PC-3 (cell line): ENCODE data around the gene FBXW7. TPM values are rescaled to one million over a fixed set of nuclear protein-coding genes. Genes with fewer than 3 reads are reported as not detected.

Experiments
- ATAC-seq: fragments of 200-7000 bp; cut with Tn5 transposase; 2 replicates; pipeline ENCODE4 v1.9.1; 2020; ENCODE audit warnings: mild to moderate bottlenecking, moderate library complexity
- BruUV-seq: library from RNA; stranded (reverse); fragments of 400-500 nt; replicated peaks from 2 replicates; lab custom pipeline; 2021; lab: Mats Ljungman, UMichigan
- CTCF ChIA-PET: fragments of 300-600 bp; sonication (Branson Sonifier 250); formaldehyde crosslinking; loops from one replicate; lab custom pipeline; 2022; ENCODE audit warnings: antibody characterized with exemption; lab: Charles Lee
- POLR2A ChIA-PET: fragments of 300-600 bp; sonication (Branson Sonifier 250); formaldehyde crosslinking; loops from one replicate; lab custom pipeline; 2022; ENCODE audit warnings: antibody characterized with exemption; ENCODE audit not compliant: unreplicated experiment; lab: Charles Lee
- DNase-seq: peaks from one replicate; pipeline ENCODE4 v3.0.0-alpha.2; 2015
- H2AFZ ChIP-seq: fragments of 300-600 bp; sonication (generic); 2 replicates; pipeline ENCODE4 v1.6.0; 2016; ENCODE audit warnings: antibody characterized with exemption, low read length
- H3F3A ChIP-seq: fragments of 300-600 bp; sonication (generic); one replicate; pipeline ENCODE4 v1.6.0; 2017; ENCODE audit warnings: antibody characterized with exemption, low read length, control low read depth, mild to moderate bottlenecking; ENCODE audit not compliant: unreplicated experiment
- H3K27ac ChIP-seq: fragments of 300-600 bp; sonication (generic); 2 replicates; pipeline ENCODE4 v1.5.1; 2016; ENCODE audit warnings: mild to moderate bottlenecking, low read length
- H3K27me3 ChIP-seq: fragments of 300-600 bp; sonication (generic); 2 replicates; pipeline ENCODE4 v1.6.1; 2016; ENCODE audit warnings: low read length, mixed read lengths
- H3K36me3 ChIP-seq: fragments of 300-600 bp; sonication (generic); 2 replicates; pipeline ENCODE4 v1.6.1; 2016; ENCODE audit warnings: low read depth, mixed run types, low read length, mixed read lengths
- H3K4me1 ChIP-seq: fragments of 300-600 bp; sonication (generic); 2 replicates; pipeline ENCODE4 v1.5.1; 2016; ENCODE audit warnings: low read length; ENCODE audit not compliant: insufficient read depth
- H3K4me2 ChIP-seq: fragments of 300-600 bp; sonication (generic); 2 replicates; pipeline ENCODE4 v1.6.0; 2016; ENCODE audit warnings: low read length
- H3K4me3 ChIP-seq: fragments of 300-600 bp; sonication (generic); 2 replicates; pipeline ENCODE4 v1.5.1; 2016; ENCODE audit warnings: mild to moderate bottlenecking, low read length, mixed read lengths
- H3K79me2 ChIP-seq: fragments of 300-600 bp; sonication (generic); 2 replicates; pipeline ENCODE4 v1.6.1; 2017; ENCODE audit warnings: low read length, mixed read lengths
- H3K9ac ChIP-seq: fragments of 300-600 bp; sonication (generic); 2 replicates; pipeline ENCODE4 v1.6.0; 2016; ENCODE audit warnings: mild to moderate bottlenecking, low read length
- H3K9me2 ChIP-seq: fragments of 300-600 bp; sonication (generic); replicated peaks from 2 replicates; pipeline ENCODE4 v1.6.1; 2016; ENCODE audit warnings: mixed run types, low read length, mixed read lengths
- H3K9me3 ChIP-seq: fragments of 300-600 bp; sonication (generic); 2 replicates; pipeline ENCODE4 v1.6.1; 2016; ENCODE audit warnings: low read length, mixed read lengths
- H4K20me1 ChIP-seq: fragments of 300-600 bp; sonication (generic); 2 replicates; pipeline ENCODE4 v1.6.1; 2016; ENCODE audit warnings: low read length, mixed read lengths
- EZH2 ChIP-seq: fragments of 300-600 bp; sonication (generic); IDR thresholded peaks from one replicate; pipeline ENCODE4 v1.6.1; 2017; ENCODE audit warnings: antibody characterized with exemption, mild to moderate bottlenecking, low read length; ENCODE audit not compliant: unreplicated experiment
- EZH2phosphoT487 ChIP-seq: fragments of 300-600 bp; sonication (generic); IDR thresholded peaks from 2 replicates; pipeline ENCODE4 v1.6.1; 2018; ENCODE audit warnings: mild to moderate bottlenecking, antibody characterized with exemption, low read length, borderline replicate concordance
- intact Hi-C: fragments of 100-400 bp; cut with micrococcal nuclease; formaldehyde crosslinking; loops from 2 replicates; pipeline ENCODE4 v1.9.0; 2023
- total RNA-seq: library from RNA; depleted of rRNA; stranded (reverse); fragments of >200 nt; gene quantifications from 2 replicates; pipeline ENCODE4 v1.2.3, GENCODE V29; 2014
- TF ChIP-seq, protein P1 (sequence below): fragments of 300-600 bp; sonication (generic); conservative IDR thresholded peaks from 2 replicates; pipeline ENCODE4 v1.5.1; 2017; ENCODE audit warnings: antibody characterized with exemption, low read depth, mild to moderate bottlenecking, low read length

Gene FBXW7
- total RNA-seq, 1 experiment from 2014 or later = 24.3 TPM

DNA sequence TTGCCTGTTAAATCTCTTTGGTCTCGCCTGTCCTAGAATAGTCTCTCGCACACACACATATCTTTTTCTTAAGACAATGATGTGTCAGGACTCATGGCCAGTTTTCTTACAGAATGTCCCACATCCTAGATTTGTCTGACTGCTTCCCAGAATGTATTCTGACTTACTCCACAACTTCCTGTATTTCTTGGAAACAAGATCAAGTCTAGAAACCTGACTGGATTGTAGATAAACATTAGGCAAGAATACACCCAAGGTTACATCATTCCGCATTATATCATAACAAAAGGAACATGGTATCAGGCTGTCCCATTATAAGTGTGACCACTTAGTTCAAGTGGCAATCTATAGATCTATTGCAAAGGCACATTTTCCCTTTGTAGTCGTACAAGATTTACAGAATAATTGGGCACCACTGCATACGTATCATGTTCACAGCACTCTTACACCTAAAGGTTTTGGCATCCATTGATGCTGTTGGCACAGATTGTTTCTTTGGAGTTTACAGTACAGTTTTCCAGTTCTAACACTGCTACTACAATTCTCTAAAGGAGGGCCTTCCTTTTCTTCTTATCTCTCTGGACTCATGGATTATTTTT is 56.4 kb downstream of the FBXW7 start:
- no peaks in the 10 kb centered on the region for H3K9me2 ChIP-seq
- H3K36me3 ChIP-seq = no peaks in the 10 kb centered on the region
- H3K4me3 ChIP-seq = no peak overlapping the region
- intact Hi-C loops = no loop called here
- BruUV-seq = no TSS peak
- POLR2A ChIA-PET = no interaction called here
- no peak overlapping the region for H3K4me2 ChIP-seq
- H4K20me1 ChIP-seq = peaks cover 4% of the 10 kb centered on the region; the same call in 1 of the 2 replicates
- CTCF ChIA-PET = no interaction called here
- no peaks in the 10 kb centered on the region for H3K27me3 ChIP-seq
- no peak overlapping the region for H2AFZ ChIP-seq
- H3K9me3 ChIP-seq = no peaks in the 10 kb centered on the region
- H3K27ac ChIP-seq = no peak overlapping the region
- ATAC-seq (no peak), DNase-seq (no peak)
- TF ChIP-seq, protein P1, sequence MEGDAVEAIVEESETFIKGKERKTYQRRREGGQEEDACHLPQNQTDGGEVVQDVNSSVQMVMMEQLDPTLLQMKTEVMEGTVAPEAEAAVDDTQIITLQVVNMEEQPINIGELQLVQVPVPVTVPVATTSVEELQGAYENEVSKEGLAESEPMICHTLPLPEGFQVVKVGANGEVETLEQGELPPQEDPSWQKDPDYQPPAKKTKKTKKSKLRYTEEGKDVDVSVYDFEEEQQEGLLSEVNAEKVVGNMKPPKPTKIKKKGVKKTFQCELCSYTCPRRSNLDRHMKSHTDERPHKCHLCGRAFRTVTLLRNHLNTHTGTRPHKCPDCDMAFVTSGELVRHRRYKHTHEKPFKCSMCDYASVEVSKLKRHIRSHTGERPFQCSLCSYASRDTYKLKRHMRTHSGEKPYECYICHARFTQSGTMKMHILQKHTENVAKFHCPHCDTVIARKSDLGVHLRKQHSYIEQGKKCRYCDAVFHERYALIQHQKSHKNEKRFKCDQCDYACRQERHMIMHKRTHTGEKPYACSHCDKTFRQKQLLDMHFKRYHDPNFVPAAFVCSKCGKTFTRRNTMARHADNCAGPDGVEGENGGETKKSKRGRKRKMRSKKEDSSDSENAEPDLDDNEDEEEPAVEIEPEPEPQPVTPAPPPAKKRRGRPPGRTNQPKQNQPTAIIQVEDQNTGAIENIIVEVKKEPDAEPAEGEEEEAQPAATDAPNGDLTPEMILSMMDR = no peak
- TF ChIP-seq EZH2 (no peak), EZH2phosphoT487 (no peak)
- peaks cover 18% of the 10 kb centered on the region for H3K4me1 ChIP-seq
- no peak overlapping the region for H3K9ac ChIP-seq
- no peaks in the 10 kb centered on the region for H3F3A ChIP-seq
- H3K79me2 ChIP-seq = peaks cover 68% of the 10 kb centered on the region

DNA sequence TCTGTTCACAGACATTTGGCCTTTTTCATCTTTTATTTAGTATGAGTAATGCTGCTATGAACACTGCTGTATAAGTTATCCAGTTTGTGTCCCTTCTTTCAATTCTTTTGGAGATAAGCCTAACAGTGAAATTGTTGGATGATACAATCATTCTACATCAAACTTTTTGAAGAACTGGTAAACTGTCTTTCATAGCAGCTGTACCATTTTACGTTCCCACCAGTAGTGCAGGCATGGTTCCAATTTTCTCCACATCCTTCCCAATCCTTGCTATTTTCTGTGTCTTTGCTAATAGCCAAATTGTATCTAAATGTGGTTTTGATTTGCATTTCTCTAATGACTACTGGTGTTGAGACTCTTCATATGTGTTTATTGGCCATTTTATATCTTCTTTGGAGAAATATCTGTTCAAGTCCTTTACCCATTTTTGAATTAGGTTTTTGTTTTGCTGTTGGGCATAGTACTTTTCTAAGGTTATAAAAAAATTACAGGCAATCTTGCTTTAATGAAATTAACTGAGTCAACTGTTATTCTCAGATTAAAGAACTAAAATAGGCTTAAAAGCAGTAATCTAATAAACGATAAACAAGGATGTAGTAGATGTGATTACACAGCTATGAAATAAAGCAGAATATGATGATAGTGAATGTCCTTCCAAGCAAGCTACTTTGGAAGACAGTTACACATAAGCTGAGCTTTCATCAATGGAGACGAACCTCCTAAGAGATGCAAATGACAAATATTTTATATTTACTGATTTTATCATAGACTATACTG is 57.2 kb downstream of the FBXW7 start:
- Histone ChIP-seq H2AFZ (no peak overlapping the region), H3K79me2 (peaks cover 65% of the 10 kb centered on the region), H3K4me2 (no peak overlapping the region), H3K4me3 (no peak overlapping the region), H3K9me2 (no peaks in the 10 kb centered on the region), H3K9ac (no peak overlapping the region), H3K27ac (no peak overlapping the region), H3K4me1 (peaks cover 18% of the 10 kb centered on the region), H3K36me3 (no peaks in the 10 kb centered on the region), H3K9me3 (no peaks in the 10 kb centered on the region), H4K20me1 (peaks cover 4% of the 10 kb centered on the region; the same call in 1 of the 2 replicates), H3K27me3 (no peaks in the 10 kb centered on the region), H3F3A (no peaks in the 10 kb centered on the region)
- TF ChIP-seq EZH2 = no peak
- TF ChIP-seq, protein P1 = no peak
- TF ChIP-seq EZH2phosphoT487 = no peak
- DNase-seq (no peak), ATAC-seq (no peak)
- intact Hi-C loops = no loop called here
- BruUV-seq = no TSS peak
- CTCF ChIA-PET = no interaction called here
- POLR2A ChIA-PET = no interaction called here

DNA sequence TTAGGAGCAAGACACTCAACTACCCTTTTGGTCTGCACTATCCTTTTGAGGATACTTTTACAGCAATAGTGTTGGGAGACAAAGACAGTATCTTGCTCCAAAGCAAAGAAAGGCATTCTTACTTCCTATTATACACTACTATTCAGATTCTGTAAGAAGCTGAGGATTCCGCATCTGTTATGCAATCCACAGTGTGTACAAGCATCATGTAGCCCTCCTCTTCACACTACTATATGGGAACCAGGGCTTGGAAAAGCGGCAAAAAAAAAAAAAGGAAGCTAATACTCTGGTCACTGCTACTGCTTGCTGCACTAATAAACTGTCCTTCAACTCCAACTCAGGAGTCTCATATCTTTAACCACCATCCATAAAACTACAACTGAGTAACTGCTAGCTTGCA is 59.1 kb downstream of the FBXW7 start:
- Histone ChIP-seq H3K9me3 (no peaks in the 10 kb centered on the region), H3F3A (no peaks in the 10 kb centered on the region), H3K4me3 (no peak overlapping the region), H3K4me1 (peaks cover 3% of the 10 kb centered on the region), H3K9me2 (no peaks in the 10 kb centered on the region), H3K36me3 (no peaks in the 10 kb centered on the region), H3K27ac (no peak overlapping the region), H3K27me3 (no peaks in the 10 kb centered on the region), H2AFZ (no peak overlapping the region), H3K9ac (no peak overlapping the region), H4K20me1 (peaks cover 4% of the 10 kb centered on the region; the same call in 1 of the 2 replicates), H3K4me2 (no peak overlapping the region), H3K79me2 (peaks cover 67% of the 10 kb centered on the region)
- CTCF ChIA-PET = no interaction called here
- TF ChIP-seq, protein P1 = no peak
- TF ChIP-seq EZH2phosphoT487 (no peak), EZH2 (no peak)
- ATAC-seq (no peak), DNase-seq (no peak)
- intact Hi-C loops = no loop called here
- no TSS peak for BruUV-seq
- POLR2A ChIA-PET = no interaction called here
